WTC11 (cell line): Measurements from ENCODE around the gene LTK. TPM values are rescaled to one million over a fixed set of nuclear protein-coding genes. Genes with fewer than 3 reads are reported as not detected.

ENCODE experiments used
- ATAC-seq: fragments of 200-7000 bp; cut with Tn5 transposase; 2 replicates; pipeline ENCODE4 v1.10.0; 2021; ENCODE audit warnings: mild to moderate bottlenecking, moderate library complexity
- CTCF ChIA-PET: fragments of 300-600 bp; sonication (Branson Sonifier 250); formaldehyde crosslinking; loops from one replicate; lab custom pipeline; 2021; ENCODE audit warnings: antibody characterized with exemption; lab: Charles Lee
- POLR2A ChIA-PET: fragments of 350-600 bp; sonication (Branson Sonifier 250); formaldehyde crosslinking; loops from one replicate; lab custom pipeline; 2021; ENCODE audit warnings: antibody characterized with exemption; lab: Charles Lee
- DNase-seq: peaks from one replicate; pipeline ENCODE4 v3.0.0; 2021; ENCODE audit warnings: low spot score
- H3K27ac Mint-ChIP-seq: 2 replicates; pipeline ENCODE4 v1.8.0; 2021; ENCODE audit warnings: mixed read lengths
- H3K27me3 Mint-ChIP-seq: 2 replicates; pipeline ENCODE4 v1.8.0; 2021; ENCODE audit warnings: low read depth, mild to moderate bottlenecking, moderate library complexity, mixed read lengths
- H3K36me3 Mint-ChIP-seq: 2 replicates; pipeline ENCODE4 v1.8.0; 2021; ENCODE audit warnings: mixed read lengths
- H3K4me1 Mint-ChIP-seq: 2 replicates; pipeline ENCODE4 v1.8.0; 2022; ENCODE audit warnings: mixed read lengths
- H3K4me3 Mint-ChIP-seq: 2 replicates; pipeline ENCODE4 v1.8.0; 2021; ENCODE audit warnings: mild to moderate bottlenecking, moderate library complexity, mixed read lengths
- H3K9me3 Mint-ChIP-seq: 2 replicates; pipeline ENCODE4 v1.8.0; 2021; ENCODE audit warnings: mixed read lengths
- CREM ChIP-seq: sonication (generic); formaldehyde crosslinking; IDR thresholded peaks from 2 replicates; pipeline ENCODE4 v1.8.1; 2022; ENCODE audit warnings: mild to moderate bottlenecking, missing genetic modification reagents, moderate library complexity
- ETV6 ChIP-seq: sonication (generic); formaldehyde crosslinking; IDR thresholded peaks from 2 replicates; pipeline ENCODE4 v1.8.1; 2022; ENCODE audit warnings: mild to moderate bottlenecking, missing genetic modification reagents
- FOXP1 ChIP-seq: sonication (generic); formaldehyde crosslinking; IDR thresholded peaks from 2 replicates; pipeline ENCODE4 v1.8.0; 2022; ENCODE audit warnings: missing genetic modification reagents, mild to moderate bottlenecking, moderate library complexity, borderline replicate concordance
- GRHL2 ChIP-seq: fragments of 250-450 bp; sonication (Bioruptor Pico); IDR thresholded peaks from 2 replicates; pipeline ENCODE4 v1.8.0; 2022; ENCODE audit warnings: mild to moderate bottlenecking, moderate library complexity; ENCODE audit not compliant: insufficient replicate concordance, severe bottlenecking
- IRF1 ChIP-seq: sonication (generic); formaldehyde crosslinking; IDR thresholded peaks from 2 replicates; pipeline ENCODE4 v1.8.0; 2023; ENCODE audit warnings: missing genetic modification reagents
- JAZF1 ChIP-seq: fragments of 250-450 bp; sonication (Bioruptor Pico); IDR thresholded peaks from 2 replicates; pipeline ENCODE4 v1.9.0; 2021; ENCODE audit warnings: moderate library complexity, mild to moderate bottlenecking, inconsistent platforms
- NFATC4 ChIP-seq: fragments of 250-450 bp; sonication (Bioruptor Pico); IDR thresholded peaks from 2 replicates; pipeline ENCODE4 v1.9.0; 2021; ENCODE audit warnings: mild to moderate bottlenecking
- PREB ChIP-seq: sonication (generic); formaldehyde crosslinking; IDR thresholded peaks from 2 replicates; pipeline ENCODE4 v1.8.1; 2022; ENCODE audit warnings: mild to moderate bottlenecking, missing genetic modification reagents, moderate library complexity, borderline replicate concordance
- PRRX2 ChIP-seq: fragments of 250-450 bp; sonication (Bioruptor Pico); IDR thresholded peaks from 2 replicates; pipeline ENCODE4 v1.8.0; 2021; ENCODE audit warnings: mild to moderate bottlenecking
- RORB ChIP-seq: fragments of 250-450 bp; sonication (Bioruptor Pico); IDR thresholded peaks from 2 replicates; pipeline ENCODE4 v1.9.0; 2021; ENCODE audit warnings: mild to moderate bottlenecking
- SMAD3 ChIP-seq: sonication (generic); formaldehyde crosslinking; IDR thresholded peaks from 2 replicates; pipeline ENCODE4 v1.8.0; 2022; ENCODE audit warnings: missing genetic modification reagents, mild to moderate bottlenecking, borderline replicate concordance
- STAT6 ChIP-seq: sonication (generic); formaldehyde crosslinking; conservative IDR thresholded peaks from 2 replicates; pipeline ENCODE4 v1.8.1; 2023; ENCODE audit warnings: mild to moderate bottlenecking, low read depth, missing genetic modification reagents, moderate library complexity
- TCF7 ChIP-seq: sonication (generic); formaldehyde crosslinking; IDR thresholded peaks from 2 replicates; pipeline ENCODE4 v1.8.0; 2022; ENCODE audit warnings: mild to moderate bottlenecking, low read depth, missing genetic modification reagents, moderate library complexity
- TP53 ChIP-seq: sonication (generic); formaldehyde crosslinking; IDR thresholded peaks from 2 replicates; pipeline ENCODE4 v1.8.1; 2023; ENCODE audit warnings: mild to moderate bottlenecking, missing genetic modification reagents
- ZBTB43 ChIP-seq: sonication (generic); formaldehyde crosslinking; IDR thresholded peaks from 2 replicates; pipeline ENCODE4 v1.8.1; 2023; ENCODE audit warnings: mild to moderate bottlenecking, missing genetic modification reagents
- ZNF232 ChIP-seq: sonication (generic); formaldehyde crosslinking; IDR thresholded peaks from 2 replicates; pipeline ENCODE4 v1.8.0; 2022; ENCODE audit warnings: mild to moderate bottlenecking, missing genetic modification reagents
- ZNF281 ChIP-seq: sonication (generic); formaldehyde crosslinking; IDR thresholded peaks from 2 replicates; pipeline ENCODE4 v1.8.0; 2023; ENCODE audit warnings: mild to moderate bottlenecking, missing genetic modification reagents
- ZNF416 ChIP-seq: fragments of 250-450 bp; sonication (Bioruptor Pico); IDR thresholded peaks from 2 replicates; pipeline ENCODE4 v1.9.0; 2021; ENCODE audit warnings: mild to moderate bottlenecking, inconsistent platforms
- ZNF423 ChIP-seq: fragments of 250-450 bp; sonication (Bioruptor Pico); IDR thresholded peaks from 2 replicates; pipeline ENCODE4 v2.1.2; 2022; ENCODE audit warnings: mild to moderate bottlenecking, moderate library complexity
- total RNA-seq: library from RNA; stranded (reverse); gene quantifications from 3 replicates; pipeline ENCODE4 v1.2.3, GENCODE V29; 2021
- TF ChIP-seq, protein P1 (sequence below): sonication (generic); formaldehyde crosslinking; IDR thresholded peaks from 2 replicates; pipeline ENCODE4 v1.8.0; 2022; ENCODE audit warnings: mild to moderate bottlenecking, missing genetic modification reagents
- TF ChIP-seq, protein P2 (sequence below): sonication (generic); formaldehyde crosslinking; IDR thresholded peaks from 2 replicates; pipeline ENCODE4 v1.8.1; 2023; ENCODE audit warnings: mild to moderate bottlenecking, moderate library complexity, missing genetic modification reagents

LTK gene
- total RNA-seq, 1 experiment from 2014 or later: 0.66 TPM

DNA sequence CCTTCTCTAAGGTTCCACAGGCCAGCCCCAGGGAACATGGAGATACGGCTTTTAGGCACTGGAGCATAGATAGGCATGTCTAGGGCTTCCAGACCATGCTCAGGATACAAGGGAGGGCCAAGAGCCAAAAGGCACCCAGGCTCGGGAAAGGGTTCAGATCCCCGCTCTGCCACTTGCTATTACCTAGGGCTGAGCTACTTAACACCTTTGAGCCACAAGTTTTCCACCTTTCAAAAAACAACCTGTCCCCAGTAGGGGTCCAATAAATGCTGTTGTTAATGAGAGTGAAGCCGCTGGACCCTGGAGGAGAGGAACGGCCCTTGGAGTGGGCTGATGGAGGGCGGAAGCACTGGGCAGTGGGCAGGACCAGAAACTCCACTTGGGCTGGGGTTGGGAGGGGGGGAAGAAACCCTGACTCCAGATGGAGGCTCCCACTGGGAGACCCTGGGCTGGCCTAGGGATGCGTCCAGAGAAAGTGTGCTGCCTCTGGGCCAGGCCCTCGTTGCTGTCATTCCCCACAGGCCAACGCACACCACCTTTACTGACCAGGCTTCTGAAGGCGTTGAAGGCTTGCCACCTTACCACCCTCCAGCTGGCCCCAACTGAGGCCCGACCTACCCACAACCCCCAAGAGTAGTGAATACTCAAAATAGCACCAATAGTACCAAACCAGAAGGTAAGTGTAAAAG, 28.5 kb downstream of the LTK start:
- Mint-ChIP-seq H3K27ac (no peak overlapping the region), H3K4me3 (no peak overlapping the region), H3K9me3 (no peaks in the 10 kb centered on the region), H3K4me1 (no peaks in the 10 kb centered on the region), H3K36me3 (peaks cover 22% of the 10 kb centered on the region), H3K27me3 (peaks cover 2% of the 10 kb centered on the region)
- DNase-seq: no peak
- TF ChIP-seq FOXP1: no peak
- TF ChIP-seq IRF1 (CRISPR knock-in tag): no peak
- no peak for TF ChIP-seq ZNF232 (CRISPR knock-in tag)
- TF ChIP-seq STAT6 (CRISPR knock-in tag): no peak
- no peak for TF ChIP-seq NFATC4
- no peak for TF ChIP-seq TP53
- TF ChIP-seq ETV6 (CRISPR knock-in tag): no peak
- TF ChIP-seq, protein P1, sequence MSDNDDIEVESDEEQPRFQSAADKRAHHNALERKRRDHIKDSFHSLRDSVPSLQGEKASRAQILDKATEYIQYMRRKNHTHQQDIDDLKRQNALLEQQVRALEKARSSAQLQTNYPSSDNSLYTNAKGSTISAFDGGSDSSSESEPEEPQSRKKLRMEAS (CRISPR knock-in tag): no peak
- no peak for TF ChIP-seq ZBTB43 (CRISPR knock-in tag)
- TF ChIP-seq, protein P2, sequence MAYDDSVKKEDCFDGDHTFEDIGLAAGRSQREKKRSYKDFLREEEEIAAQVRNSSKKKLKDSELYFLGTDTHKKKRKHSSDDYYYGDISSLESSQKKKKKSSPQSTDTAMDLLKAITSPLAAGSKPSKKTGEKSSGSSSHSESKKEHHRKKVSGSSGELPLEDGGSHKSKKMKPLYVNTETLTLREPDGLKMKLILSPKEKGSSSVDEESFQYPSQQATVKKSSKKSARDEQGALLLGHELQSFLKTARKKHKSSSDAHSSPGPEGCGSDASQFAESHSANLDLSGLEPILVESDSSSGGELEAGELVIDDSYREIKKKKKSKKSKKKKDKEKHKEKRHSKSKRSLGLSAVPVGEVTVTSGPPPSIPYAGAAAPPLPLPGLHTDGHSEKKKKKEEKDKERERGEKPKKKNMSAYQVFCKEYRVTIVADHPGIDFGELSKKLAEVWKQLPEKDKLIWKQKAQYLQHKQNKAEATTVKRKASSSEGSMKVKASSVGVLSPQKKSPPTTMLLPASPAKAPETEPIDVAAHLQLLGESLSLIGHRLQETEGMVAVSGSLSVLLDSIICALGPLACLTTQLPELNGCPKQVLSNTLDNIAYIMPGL (CRISPR knock-in tag): no peak
- TF ChIP-seq RORB (CRISPR knock-in tag): no peak
- TF ChIP-seq PREB (CRISPR knock-in tag): no peak
- no peak for TF ChIP-seq PRRX2 (CRISPR knock-in tag)
- TF ChIP-seq SMAD3 (CRISPR knock-in tag): no peak
- TF ChIP-seq CREM: no peak
- POLR2A ChIA-PET: no interaction called here
- peak; percentile 23; the same call in 1 of the 2 replicates for ATAC-seq
- CTCF ChIA-PET: interaction anchor here (1.3 to 2.1 kb wide), 2 partner anchors 19 to 22 kb away, joined by 7 to 10 read pairs; no protein-coding TSS in a partner anchor

DNA sequence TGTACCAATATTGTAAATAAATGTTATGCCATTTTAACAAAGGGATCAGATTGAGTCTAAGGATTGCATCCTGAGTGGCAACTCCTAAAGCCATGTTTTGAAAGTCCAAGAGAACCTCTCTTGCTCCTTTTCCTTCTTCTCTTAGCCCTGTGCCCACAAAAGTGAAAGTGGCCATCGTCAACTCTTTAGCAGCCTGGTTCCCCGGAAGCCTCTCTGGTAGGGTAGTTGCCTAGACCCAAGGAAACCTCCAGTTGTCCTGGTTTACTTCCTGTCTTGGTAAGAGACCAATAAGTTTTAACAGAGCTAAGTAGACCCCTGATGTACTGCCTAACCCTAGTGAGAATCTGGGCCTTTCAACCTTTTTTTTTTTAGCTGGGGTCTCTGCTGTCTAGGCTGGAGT, 30.1 kb downstream of the LTK start:
- Mint-ChIP-seq H3K27ac (no peak overlapping the region), H3K27me3 (no peaks in the 10 kb centered on the region; the same call in 1 of the 2 replicates), H3K4me3 (no peak overlapping the region), H3K36me3 (peaks cover 35% of the 10 kb centered on the region), H3K9me3 (no peaks in the 10 kb centered on the region), H3K4me1 (no peaks in the 10 kb centered on the region)
- POLR2A ChIA-PET: no interaction called here
- CTCF ChIA-PET: interaction anchor here (2.1 kb wide), 1 partner anchor 24 kb away, joined by 10 read pairs; no protein-coding TSS in a partner anchor
- DNase-seq (no peak), ATAC-seq (no peak)
- TF ChIP-seq JAZF1 (CRISPR knock-in tag): no peak
- TF ChIP-seq IRF1 (CRISPR knock-in tag): no peak
- TF ChIP-seq ZNF281 (CRISPR knock-in tag): no peak
- no peak for TF ChIP-seq GRHL2
- TF ChIP-seq ZNF416 (CRISPR knock-in tag): no peak
- TF ChIP-seq TCF7 (CRISPR knock-in tag): no peak
- TF ChIP-seq ZNF423 (CRISPR knock-in tag): no peak
